H1 (cell line): Measurements from ENCODE around the gene PRDM15. TPM values are rescaled to one million over a fixed set of nuclear protein-coding genes. Genes with fewer than 3 reads are reported as not detected.

Experiments used
- CTCF ChIA-PET: fragments of 300-600 bp; sonication (Branson Sonifier 250); formaldehyde crosslinking; loops from one replicate; lab custom pipeline; 2021; ENCODE audit not compliant: partially characterized antibody; lab: Charles Lee
- POLR2A ChIA-PET: fragments of 300-600 bp; sonication (Branson Sonifier 250); formaldehyde crosslinking; loops from one replicate; lab custom pipeline; 2021; ENCODE audit warnings: inconsistent platforms; ENCODE audit not compliant: partially characterized antibody; lab: Charles Lee
- DNase-seq, 2 experiments: peaks; one replicate each; pipeline versions ENCODE4 v3.0.0 to v3.0.0-alpha.2; 2010 to 2022; ENCODE audit warnings: low spot score in 2 of 2, low read depth in 1 of 2, mixed read lengths in 1 of 2
- FAIRE-seq: peaks from 2 replicates; lab custom pipeline; 2011; peaks lifted over from hg19 to GRCh38; lab: Jason Lieb, UNC
- H2AFZ ChIP-seq: 2 replicates; pipeline ENCODE4 v1.8.1; 2012; ENCODE audit warnings: low read length, inconsistent platforms
- H2AK5ac ChIP-seq: 2 replicates; pipeline ENCODE4 v1.6.1; 2013; ENCODE audit warnings: low read depth, low read length
- H2BK120ac ChIP-seq: replicated peaks from 2 replicates; pipeline ENCODE3; 2013; ENCODE audit warnings: low read depth, low read length, inconsistent platforms
- H2BK12ac ChIP-seq: 2 replicates; pipeline ENCODE4 v1.6.1; 2013; ENCODE audit warnings: low read depth, low read length
- H2BK15ac ChIP-seq: 2 replicates; pipeline ENCODE4 v1.6.1; 2013; ENCODE audit warnings: low read length
- H2BK20ac ChIP-seq: 2 replicates; pipeline ENCODE4 v1.6.1; 2013; ENCODE audit warnings: low read length
- H2BK5ac ChIP-seq: 2 replicates; pipeline ENCODE4 v1.6.1; 2013; ENCODE audit warnings: low read depth, low read length
- H3K14ac ChIP-seq: 2 replicates; pipeline ENCODE4 v1.6.1; 2013; ENCODE audit warnings: inconsistent platforms; ENCODE audit not compliant: insufficient read length
- H3K18ac ChIP-seq: 2 replicates; pipeline ENCODE4 v1.6.1; 2013; ENCODE audit warnings: low read length; ENCODE audit errors: extremely low read depth
- H3K23ac ChIP-seq: 2 replicates; pipeline ENCODE4 v1.6.1; 2013; ENCODE audit warnings: inconsistent platforms; ENCODE audit not compliant: insufficient read length
- H3K23me2 ChIP-seq: 2 replicates; pipeline ENCODE4 v1.6.1; 2013; ENCODE audit warnings: low read depth, low read length
- H3K27ac ChIP-seq: 2 replicates; pipeline ENCODE4 v1.6.1; 2011; ENCODE audit warnings: low read depth, low read length, inconsistent platforms
- H3K27me3 ChIP-seq, 4 experiments: replicated peaks in 1 of 4; 1 replicate in 1 of 4; 2 replicates in 3 of 4; pipeline versions ENCODE4 v1.6.1 to v1.8.1; 2011 to 2013; ENCODE audit warnings: low read length in 3 of 4, mild to moderate bottlenecking in 3 of 4, inconsistent platforms in 2 of 4, mixed read lengths in 2 of 4, moderate library complexity in 1 of 4; ENCODE audit not compliant: control insufficient read depth in 3 of 4, insufficient read depth in 3 of 4; ENCODE audit errors: extremely low read depth in 1 of 4
- H3K36me3 ChIP-seq, 4 experiments: 2 replicates each; pipeline versions ENCODE4 v1.6.1 to v1.8.1; 2011 to 2013; ENCODE audit warnings: mild to moderate bottlenecking in 4 of 4, low read length in 3 of 4, moderate library complexity in 2 of 4, control low read depth in 1 of 4, inconsistent platforms in 1 of 4; ENCODE audit not compliant: insufficient read depth in 4 of 4, control insufficient read depth in 2 of 4
- H3K4ac ChIP-seq: replicated peaks from 2 replicates; pipeline ENCODE3; 2013; ENCODE audit warnings: low read length, low read depth, mixed read lengths, inconsistent platforms; ENCODE audit not compliant: insufficient read length
- H3K4me1 ChIP-seq, 4 experiments: replicated peaks in 1 of 4; 1 replicate in 1 of 4; 2 replicates in 3 of 4; pipeline versions ENCODE4 v1.6.1 to v1.8.1; 2011 to 2013; ENCODE audit warnings: low read length in 3 of 4, inconsistent platforms in 2 of 4, mixed read lengths in 1 of 4; ENCODE audit not compliant: insufficient read depth in 4 of 4, control insufficient read depth in 3 of 4
- H3K4me2 ChIP-seq, 2 experiments: 2 replicates each; pipeline versions ENCODE4 v1.6.1 to v1.8.1; 2011 to 2013; ENCODE audit warnings: low read depth in 2 of 2, low read length in 2 of 2, control low read depth in 1 of 2, inconsistent platforms in 1 of 2, mild to moderate bottlenecking in 1 of 2; ENCODE audit not compliant: insufficient read depth in 1 of 2
- H3K4me3 ChIP-seq, 4 experiments: fragments of 200-600, 300-600 bp in 1 of 4; sonication (generic), shearing (Covaris generic), sonication (Bioruptor Twin) in 1 of 4; 2 replicates each; pipeline versions ENCODE4 v1.5.1 to v1.8.1; 2011 to 2016; ENCODE audit warnings: low read length in 4 of 4, low read depth in 3 of 4, control low read depth in 2 of 4, inconsistent platforms in 2 of 4, mild to moderate bottlenecking in 2 of 4, mixed read lengths in 1 of 4, moderate library complexity in 1 of 4; ENCODE audit not compliant: insufficient read depth in 2 of 4; ENCODE audit errors: extremely low read depth in 1 of 4
- H3K56ac ChIP-seq: replicated peaks from 2 replicates; pipeline ENCODE3; 2013; ENCODE audit warnings: low read depth, mild to moderate bottlenecking, mixed read lengths, low read length, inconsistent platforms; ENCODE audit not compliant: insufficient read length
- H3K79me1 ChIP-seq: 2 replicates; pipeline ENCODE4 v1.6.1; 2013; ENCODE audit warnings: low read depth, low read length, control low read depth
- H3K79me2 ChIP-seq, 2 experiments: 2 replicates each; pipeline versions ENCODE4 v1.6.1 to v1.8.1; 2012 to 2013; ENCODE audit warnings: low read length in 2 of 2, mild to moderate bottlenecking in 2 of 2, inconsistent platforms in 1 of 2; ENCODE audit not compliant: insufficient read depth in 2 of 2, control insufficient read depth in 1 of 2
- H3K9ac ChIP-seq, 4 experiments: replicated peaks in 1 of 4; 1 replicate in 1 of 4; 2 replicates in 3 of 4; pipeline versions ENCODE4 v1.6.1 to v1.8.1; 2011 to 2013; ENCODE audit warnings: low read depth in 3 of 4, low read length in 3 of 4, control low read depth in 2 of 4, mild to moderate bottlenecking in 2 of 4, moderate library complexity in 2 of 4, inconsistent platforms in 1 of 4; ENCODE audit errors: extremely low read depth in 1 of 4
- H3K9me3 ChIP-seq, 2 experiments: 2 replicates each; pipeline versions ENCODE4 v1.6.1 to v1.8.1; 2012 to 2013; ENCODE audit warnings: mild to moderate bottlenecking in 2 of 2, moderate library complexity in 2 of 2, control low read depth in 1 of 2, inconsistent platforms in 1 of 2, low read depth in 1 of 2, low read length in 1 of 2, mixed read lengths in 1 of 2; ENCODE audit not compliant: insufficient read depth in 2 of 2
- H4K20me1 ChIP-seq, 2 experiments: replicated peaks in 1 of 2; 2 replicates each; pipeline versions ENCODE3 to v1.8.1; 2011 to 2013; ENCODE audit warnings: inconsistent platforms in 2 of 2, low read length in 2 of 2, mild to moderate bottlenecking in 1 of 2; ENCODE audit not compliant: insufficient read depth in 2 of 2, control insufficient read depth in 1 of 2
- H4K5ac ChIP-seq: 2 replicates; pipeline ENCODE4 v1.6.1; 2013; ENCODE audit warnings: low read length, low read depth, mixed read lengths, inconsistent platforms; ENCODE audit not compliant: insufficient read length
- H4K8ac ChIP-seq: 2 replicates; pipeline ENCODE4 v1.8.0; 2013; ENCODE audit warnings: mild to moderate bottlenecking, moderate library complexity, low read length, inconsistent platforms; ENCODE audit not compliant: insufficient read depth; ENCODE audit errors: extremely low read depth
- H4K91ac ChIP-seq: replicated peaks from 2 replicates; pipeline ENCODE3; 2013; ENCODE audit warnings: low read length, mixed read lengths, inconsistent platforms; ENCODE audit not compliant: insufficient read length
- ATF3 ChIP-seq: IDR thresholded peaks from 2 replicates; pipeline ENCODE4 v1.6.1; 2011; ENCODE audit warnings: low read depth, mild to moderate bottlenecking, low read length; ENCODE audit not compliant: insufficient read depth
- BACH1 ChIP-seq: IDR thresholded peaks from 2 replicates; pipeline ENCODE4 v1.6.1; 2012; ENCODE audit warnings: low read length, improper control_type of control experiment
- BCL11A ChIP-seq, 2 experiments: IDR thresholded peaks; one replicate each; pipeline ENCODE4 v1.6.1; 2011; ENCODE audit warnings: low read depth in 2 of 2, low read length in 2 of 2, mild to moderate bottlenecking in 2 of 2
- BRCA1 ChIP-seq: IDR thresholded peaks from 2 replicates; pipeline ENCODE4 v1.6.1; 2012; ENCODE audit warnings: low read depth, low read length, improper control_type of control experiment
- CBX8 ChIP-seq: fragments of 300-800, 300-1000 bp; sonication (generic); IDR thresholded peaks from 2 replicates; pipeline ENCODE4 v1.7.1; 2016; ENCODE audit warnings: low read depth, low read length, borderline replicate concordance
- HDAC6 ChIP-seq: IDR thresholded peaks from one replicate; pipeline ENCODE4 v1.7.1; 2012; ENCODE audit warnings: low read depth, mild to moderate bottlenecking, inconsistent platforms, low read length, moderate library complexity
- MAFK ChIP-seq: IDR thresholded peaks from 2 replicates; pipeline ENCODE4 v1.6.1; 2012; ENCODE audit warnings: low read depth, mild to moderate bottlenecking, improper control_type of control experiment, low read length
- SIN3A ChIP-seq, 2 experiments: IDR thresholded peaks in 1 of 2; conservative IDR thresholded peaks in 1 of 2; 2 replicates each; pipeline ENCODE4 v1.6.1; 2011 to 2012; ENCODE audit warnings: low read length in 2 of 2, improper control_type of control experiment in 1 of 2, low read depth in 1 of 2, mild to moderate bottlenecking in 1 of 2
- SIX5 ChIP-seq: IDR thresholded peaks from 2 replicates; pipeline ENCODE4 v1.6.1; 2011; ENCODE audit warnings: mild to moderate bottlenecking, low read depth, low read length
- SP1 ChIP-seq: IDR thresholded peaks from 2 replicates; pipeline ENCODE4 v1.6.1; 2011; ENCODE audit warnings: low read depth, low read length
- SP4 ChIP-seq: IDR thresholded peaks from 2 replicates; pipeline ENCODE4 v1.6.1; 2012; ENCODE audit warnings: low read length, inconsistent platforms
- SUZ12 ChIP-seq: fragments of 200-600 bp; sonication (generic); IDR thresholded peaks from 2 replicates; pipeline ENCODE4 v1.6.1; 2012; ENCODE audit warnings: mild to moderate bottlenecking, inconsistent platforms, low read length, moderate library complexity, mixed read lengths
- TEAD4 ChIP-seq: IDR thresholded peaks from 2 replicates; pipeline ENCODE4 v1.6.1; 2012; ENCODE audit warnings: low read depth, low read length, inconsistent platforms, mixed read lengths
- ZNF274 ChIP-seq: IDR thresholded peaks from 2 replicates; pipeline ENCODE4 v1.7.0; 2012; ENCODE audit warnings: low read length, borderline replicate concordance; ENCODE audit errors: extremely low read depth
- WGBS, 2 experiments: shearing (Covaris generic) in 1 of 2; methylation state at CpG; one replicate each; pipeline versions ENCODE4 v1.1.6 to v1.1.7; 2013 to 2015; ENCODE audit warnings: low lambda C conversion rate in 2 of 2, mixed read lengths in 2 of 2, inconsistent platforms in 1 of 2, low coverage in 1 of 2, missing lambda C conversion rate in 1 of 2; ENCODE audit not compliant: insufficient replicate concordance in 2 of 2, insufficient coverage in 1 of 2, insufficient read length in 1 of 2; ENCODE audit errors: extremely low coverage in 1 of 2, missing lambda C conversion rate in 1 of 2; 5-methylcytosine and 5-hydroxymethylcytosine counted together
- polyA plus RNA-seq, 7 experiments: library from polyadenylated mRNA; depleted of rRNA in 3 of 7; stranded (reverse) in 5 of 7; unstranded in 2 of 7; fragments of >200 nt in 5 of 7; fragments of 200-250 nt in 2 of 7; gene quantifications; 1 replicate in 5 of 7; 2 replicates in 1 of 7; 4 replicates in 1 of 7; pipeline versions ENCODE4 v1.2.1 to v1.2.3, GENCODE V29; 2011 to 2013; ENCODE audit warnings: missing spikeins in 2 of 7, mixed read lengths in 2 of 7
- total RNA-seq: library from RNA; stranded (reverse); fragmentation: NEBNext Ultra II Directional; extraction: Animal tissue kit (Norgen Biotek cat#: 25700); gene quantifications from 2 replicates; pipeline ENCODE4 v1.2.1, GENCODE V29; 2021

PRDM15 gene
- total and polyA plus RNA-seq, 2 of the 8 experiments (the other 6 are each of a cell fraction or from before 2014, with no cell fraction given) = 9.7 to 10.5 TPM

GRCh38 chr21:41825216-41825615, 53.9 kb downstream of the PRDM15 start:
- CTCF ChIA-PET = interaction anchor here (0.7 to 2.7 kb wide), 6 partner anchors 8 to 213 kb away, joined by 3 to 14 read pairs (median 8); no protein-coding TSS in a partner anchor
- peaks cover 2 to 20% of the 10 kb centered on the region in 2 experiments for H4K20me1 ChIP-seq
- WGBS, 2 experiments = 87% methylated on average over 15 of the region's 15 CpGs; no CpG with 5 or more reads in 1 of the 2 experiments
- peaks cover 0 to 2% of the 10 kb centered on the region in 2 experiments; a peak in 1 of 4 replicates for H3K9me3 ChIP-seq
- H4K91ac ChIP-seq = no peak overlapping the region
- H3K4ac ChIP-seq = no peak overlapping the region
- H3K14ac ChIP-seq = no peak overlapping the region
- no peak overlapping the region for H4K5ac ChIP-seq
- peaks cover 7% of the 10 kb centered on the region; the same call in 1 of the 2 replicates for H3K79me1 ChIP-seq
- FAIRE-seq (no peak), DNase-seq (no peak)
- no peak overlapping the region for H2BK120ac ChIP-seq
- peaks cover 0 to 2% (median 0%) of the 10 kb centered on the region in 4 experiments; a peak in 1 of 7 replicates for H3K4me1 ChIP-seq
- no peak overlapping the region for H2BK20ac ChIP-seq
- H3K18ac ChIP-seq = no peak overlapping the region
- H3K23ac ChIP-seq = no peak overlapping the region
- no peak overlapping the region for H3K56ac ChIP-seq
- H3K27ac ChIP-seq = no peak overlapping the region
- no peak overlapping the region for H2AFZ ChIP-seq
- POLR2A ChIA-PET = interaction anchor here (0.8 to 1.6 kb wide), 3 partner anchors 9 to 30 kb away, joined by 3 read pairs; no protein-coding TSS in a partner anchor
- no peak overlapping the region for H2BK15ac ChIP-seq
- H2BK12ac ChIP-seq = no peak overlapping the region
- H3K36me3 ChIP-seq = peaks cover 0 to 3% (median 1%) of the 10 kb centered on the region in 4 experiments; a peak in 5 of 8 replicates
- no peak overlapping the region for H3K4me3 ChIP-seq
- H3K9ac ChIP-seq = no peak overlapping the region
- H4K8ac ChIP-seq = no peak overlapping the region
- H3K4me2 ChIP-seq = no peak overlapping the region
- no peaks in the 10 kb centered on the region; a peak in 1 of 4 replicates for H3K79me2 ChIP-seq
- no peak overlapping the region for H2BK5ac ChIP-seq
- peaks cover 16% of the 10 kb centered on the region; the same call in 1 of the 2 replicates for H3K23me2 ChIP-seq
- H3K27me3 ChIP-seq = no peaks in the 10 kb centered on the region
- H2AK5ac ChIP-seq = no peak overlapping the region
- TF ChIP-seq SIX5 (no peak), SP4 (no peak), BRCA1 (no peak), CBX8 (no peak), SP1 (no peak), ZNF274 (no peak), HDAC6 (no peak), BCL11A (IDR thresholded peaks at IDR 0.05; ENCODE audit: low read depth in 2 of 2, low read length in 2 of 2) (no peak), MAFK (no peak), SUZ12 (no peak), BACH1 (no peak), ATF3 (no peak), TEAD4 (no peak), SIN3A (conservative IDR thresholded peaks at IDR 0.05 in 1 of 2, IDR thresholded peaks at IDR 0.05 in 1 of 2; ENCODE audit: low read depth in 1 of 2, low read length in 2 of 2) (no peak)
